ENCODE results near the gene S100A9. TPM values are rescaled to one million over a fixed set of nuclear protein-coding genes. Genes with fewer than 3 reads are reported as not detected.
"Not testable (repeated sequence)": the region's sequence is repeated elsewhere in the genome, so short reads cannot be mapped to it uniquely, and the experiment has no call there.

S100A9 gene
- 0.59 TPM for polyA plus RNA-seq (2012; ENCODE audit: missing spikeins)

DNA sequence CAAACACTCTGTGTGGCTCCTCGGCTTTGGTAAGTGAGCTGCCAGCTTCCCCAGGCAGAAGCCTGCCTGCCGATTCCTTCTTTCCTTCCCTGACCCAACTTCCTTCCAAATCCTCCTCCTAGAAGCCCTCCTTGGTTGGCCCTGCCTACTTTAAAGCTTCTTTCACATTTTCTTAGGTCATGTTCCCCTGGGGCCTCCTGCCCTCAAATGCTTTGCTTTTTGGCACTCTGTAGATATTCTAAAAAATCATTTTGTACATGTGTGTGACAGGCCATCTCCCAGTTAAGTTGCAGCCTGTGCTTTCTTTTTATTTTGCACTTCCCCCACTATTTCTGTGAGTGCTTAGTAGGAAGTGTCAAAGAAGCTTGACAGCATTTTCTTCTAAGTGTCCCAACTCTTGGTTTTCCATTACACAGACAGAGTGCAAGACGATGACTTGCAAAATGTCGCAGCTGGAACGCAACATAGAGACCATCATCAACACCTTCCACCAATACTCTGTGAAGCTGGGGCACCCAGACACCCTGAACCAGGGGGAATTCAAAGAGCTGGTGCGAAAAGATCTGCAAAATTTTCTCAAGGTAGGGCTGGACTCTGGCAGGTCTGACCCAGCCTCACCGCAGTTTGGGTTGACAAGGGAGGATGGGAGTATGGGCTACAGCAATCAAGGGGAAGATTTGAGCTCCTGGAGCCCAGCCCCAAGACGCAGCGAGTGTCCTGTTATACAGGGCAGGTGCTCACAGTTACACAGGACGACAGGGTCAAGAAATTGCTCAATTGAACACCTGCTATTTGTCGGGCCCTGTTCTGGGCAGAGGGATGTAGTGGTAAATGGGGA is at the start of gene S100A9:
S100A9 (plus strand) TSS at position 2 of the 838 bp plus-strand sequence; CDS start at position 432, 430 bp downstream.
- TF ChIP-seq POLR2A (IDR thresholded peaks at IDR 0.05; ENCODE audit: low read depth, low read length) (no peak), POLR2AphosphoS5 (IDR thresholded peaks at IDR 0.05; ENCODE audit: low read depth, low read length) (no peak), TAF1 (IDR thresholded peaks at IDR 0.05; ENCODE audit: borderline replicate concordance, low read depth, low read length) (no peak)
- DNase-seq (ENCODE audit: insufficient read length) (no peak), FAIRE-seq (no peak)

DNA sequence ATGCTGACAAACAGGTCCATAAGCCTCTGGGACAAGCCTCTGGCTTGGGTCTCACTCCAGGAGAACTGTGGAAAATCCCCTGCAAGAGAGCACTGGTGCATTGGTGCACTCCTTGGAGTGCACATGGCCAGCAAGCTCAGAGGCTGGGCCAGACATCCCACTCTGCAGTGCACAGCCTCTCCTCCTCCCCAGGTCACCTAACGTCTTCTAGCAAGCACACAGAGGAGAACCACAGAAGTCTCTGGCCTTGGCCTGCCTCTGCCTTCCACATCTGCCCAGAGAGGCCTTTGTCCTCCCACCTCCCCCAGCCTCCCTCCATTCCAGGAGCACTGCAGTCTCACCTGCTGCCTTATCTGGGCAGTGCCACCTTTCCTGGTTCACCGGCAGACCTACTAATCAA is 49.1 kb upstream of the S100A9 start:
- FAIRE-seq (no peak), DNase-seq (ENCODE audit: insufficient read length) (no peak)
- TF ChIP-seq POLR2AphosphoS5 (IDR thresholded peaks at IDR 0.05; ENCODE audit: low read depth, low read length), result no peak
- no peak for TF ChIP-seq TAF1 (IDR thresholded peaks at IDR 0.05; ENCODE audit: borderline replicate concordance, low read depth, low read length)

DNA sequence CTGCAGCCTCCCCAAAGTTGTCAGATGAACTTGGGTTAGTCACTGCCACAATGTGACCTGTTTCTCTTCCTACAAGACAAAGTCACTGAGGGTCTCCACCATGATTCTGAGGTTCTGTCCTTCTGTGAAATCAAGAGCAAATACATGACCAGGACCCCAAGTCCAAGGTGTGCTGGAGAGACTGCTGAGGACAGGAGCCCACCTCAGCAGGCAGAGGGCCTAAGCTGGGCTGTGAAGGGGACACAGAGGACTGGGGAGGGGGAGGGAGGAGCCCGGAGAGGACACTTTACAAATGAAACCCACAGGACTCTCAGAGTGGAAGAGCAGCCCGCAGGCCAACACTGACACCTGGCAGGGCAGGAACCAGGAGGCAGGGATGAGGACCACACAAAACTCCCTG is 48.2 kb upstream of the S100A9 start:
- no peak for FAIRE-seq
- DNase-seq (ENCODE audit: insufficient read length), result no peak
- TF ChIP-seq POLR2A (IDR thresholded peaks at IDR 0.05; ENCODE audit: low read depth, low read length) (no peak), TAF1 (IDR thresholded peaks at IDR 0.05; ENCODE audit: borderline replicate concordance, low read depth, low read length) (no peak), POLR2AphosphoS5 (IDR thresholded peaks at IDR 0.05; ENCODE audit: low read depth, low read length) (no peak)

DNA sequence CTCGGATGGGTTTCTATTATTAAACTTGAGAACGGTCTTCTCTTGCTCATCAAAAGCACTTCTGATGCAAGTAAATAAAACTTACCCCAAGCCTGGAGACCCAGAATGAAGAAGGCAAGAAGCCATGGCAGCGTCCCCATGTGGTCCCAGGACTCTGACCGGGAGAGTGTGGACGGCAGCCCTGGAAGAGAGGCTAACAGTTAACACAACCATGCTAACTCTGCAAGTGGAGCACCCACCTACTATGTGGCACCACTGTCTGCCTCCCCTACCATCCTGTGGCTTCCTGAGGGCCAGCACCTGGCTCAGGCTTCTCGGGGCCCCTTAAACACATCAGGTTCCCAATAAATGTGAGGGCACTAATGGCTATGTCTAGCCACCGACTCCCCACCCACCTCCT is 47.1 kb upstream of the S100A9 start:
- FAIRE-seq, result no peak
- TF ChIP-seq POLR2A (IDR thresholded peaks at IDR 0.05; ENCODE audit: low read depth, low read length), result no peak
- TF ChIP-seq POLR2AphosphoS5 (IDR thresholded peaks at IDR 0.05; ENCODE audit: low read depth, low read length), result no peak
- TF ChIP-seq TAF1 (IDR thresholded peaks at IDR 0.05; ENCODE audit: borderline replicate concordance, low read depth, low read length), result no peak
- no peak for DNase-seq (ENCODE audit: insufficient read length)

DNA sequence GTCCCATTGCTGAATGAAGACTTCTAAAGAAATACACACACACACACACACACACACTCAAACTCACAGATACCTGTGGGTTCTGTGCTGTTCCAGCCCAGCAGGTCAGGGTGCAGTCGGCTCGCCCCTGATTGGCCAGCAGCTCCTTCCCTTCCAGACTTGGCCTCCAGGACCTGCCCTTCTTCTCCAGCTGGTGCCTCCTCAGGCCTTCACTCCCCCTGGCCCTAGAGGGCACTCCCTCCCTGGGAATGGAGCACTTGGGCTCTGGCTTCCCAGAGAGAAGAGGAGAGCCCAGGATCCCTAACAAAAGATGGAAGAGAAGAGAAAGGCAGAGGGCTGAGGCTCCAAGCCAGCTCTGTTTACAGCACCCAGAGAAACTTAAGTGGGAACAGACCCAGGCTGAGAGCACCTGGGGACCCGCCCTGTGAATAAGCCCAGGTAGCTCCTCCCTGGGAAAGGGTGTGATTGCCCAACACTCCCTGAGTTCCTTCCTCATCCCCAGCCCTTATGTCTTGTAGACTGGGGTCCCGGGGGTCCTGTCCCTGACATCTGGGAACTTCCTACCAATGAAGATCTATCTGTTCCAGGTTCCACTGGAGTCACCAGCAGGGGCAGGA is 45.0 kb upstream of the S100A9 start, which contains the start of gene PGLYRP3:
PGLYRP3 (minus strand) TSS at position 383 of the 617 bp plus-strand sequence. CDS start 2,287 bp downstream, outside the sequence.
- no peak for FAIRE-seq
- TF ChIP-seq POLR2AphosphoS5 (IDR thresholded peaks at IDR 0.05; ENCODE audit: low read depth, low read length), result no peak
- no peak for TF ChIP-seq POLR2A (IDR thresholded peaks at IDR 0.05; ENCODE audit: low read depth, low read length)
- no peak for TF ChIP-seq TAF1 (IDR thresholded peaks at IDR 0.05; ENCODE audit: borderline replicate concordance, low read depth, low read length)
- no peak for DNase-seq (ENCODE audit: insufficient read length)

DNA sequence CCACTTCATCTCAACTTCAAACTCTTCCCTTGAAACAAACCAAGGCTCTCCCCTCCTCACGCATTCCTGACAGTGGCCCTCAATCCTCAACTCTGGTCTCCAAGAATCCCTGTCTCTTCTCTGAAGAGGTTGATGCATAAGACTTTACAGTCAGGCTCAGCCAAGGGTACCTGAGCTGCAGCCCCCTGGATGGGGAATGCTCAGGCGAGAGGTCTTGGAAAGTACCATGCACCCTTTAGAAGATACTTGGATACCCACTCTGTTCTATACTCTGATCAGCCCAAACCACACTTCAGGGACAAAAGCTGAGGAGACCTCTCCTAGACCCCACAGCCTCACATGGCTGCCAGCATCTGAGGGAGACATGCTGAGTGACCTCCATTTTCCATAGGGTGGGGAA is 44.4 kb upstream of the S100A9 start:
- DNase-seq (ENCODE audit: insufficient read length), result no peak
- TF ChIP-seq TAF1 (IDR thresholded peaks at IDR 0.05; ENCODE audit: borderline replicate concordance, low read depth, low read length) (no peak), POLR2A (IDR thresholded peaks at IDR 0.05; ENCODE audit: low read depth, low read length) (no peak), POLR2AphosphoS5 (IDR thresholded peaks at IDR 0.05; ENCODE audit: low read depth, low read length) (no peak)
- no peak for FAIRE-seq

DNA sequence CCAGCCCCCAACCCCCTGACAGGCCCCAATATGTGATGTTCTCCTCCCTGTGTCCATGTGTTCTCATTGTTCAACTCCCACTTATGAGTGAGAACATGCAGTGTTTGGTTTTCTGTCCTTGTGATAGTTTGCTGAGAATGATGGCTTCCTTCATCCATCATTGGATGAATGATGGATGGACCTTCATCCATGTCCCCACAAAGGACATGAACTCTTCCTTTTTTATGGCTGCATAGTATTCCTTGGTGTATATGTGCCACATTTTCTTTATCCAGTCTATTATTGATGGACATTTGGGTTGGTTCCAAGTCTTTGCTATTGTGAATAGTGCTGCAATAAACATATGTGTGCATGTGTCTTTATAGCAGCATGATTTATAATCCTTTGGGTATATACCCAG is 43.3 kb upstream of the S100A9 start:
- not testable (repeated sequence) for DNase-seq (ENCODE audit: insufficient read length)

DNA sequence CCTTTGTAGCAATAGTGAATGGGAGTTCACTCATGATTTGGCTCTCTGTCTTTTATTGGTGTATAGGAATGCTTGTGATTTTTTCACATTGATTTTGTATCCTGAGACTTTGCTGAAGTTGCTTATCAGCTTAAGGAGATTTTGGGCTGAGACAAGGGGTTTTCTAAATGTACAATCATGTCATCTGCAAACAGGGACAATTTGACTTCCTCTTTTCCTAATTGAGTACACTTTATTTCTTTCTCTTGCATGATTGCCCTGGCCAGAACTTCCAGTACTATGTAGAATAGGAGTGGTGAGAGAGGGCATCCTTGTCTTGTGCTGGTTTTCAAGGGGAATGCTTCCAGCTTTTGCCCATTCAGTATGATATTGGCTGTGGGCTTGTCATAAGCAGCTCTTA is 41.6 kb upstream of the S100A9 start:
- not testable (repeated sequence) for FAIRE-seq; DNase-seq (ENCODE audit: insufficient read length)

More for the DNA sequence above, 43.3 kb upstream of the S100A9 start:
- not testable (repeated sequence) for FAIRE-seq

DNA sequence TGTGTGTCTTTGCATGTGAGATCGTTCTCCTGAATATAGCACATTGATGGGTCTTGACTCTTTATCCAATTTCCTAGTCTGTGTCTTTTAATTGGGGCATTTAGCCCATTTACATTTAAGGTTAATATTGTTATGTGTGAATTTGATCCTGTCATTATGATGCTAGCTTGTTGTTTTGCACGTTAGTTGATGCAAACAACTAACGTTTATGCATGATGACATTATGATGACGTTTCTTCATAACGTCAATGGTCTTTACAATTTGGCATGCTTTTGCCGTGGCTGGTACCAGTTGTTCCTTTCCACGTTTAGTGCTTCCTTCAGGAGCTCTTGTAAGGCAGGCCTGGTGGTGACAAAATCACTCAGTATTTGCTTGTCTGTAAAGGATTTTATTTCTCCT is 39.5 kb upstream of the S100A9 start:
- not testable (repeated sequence) for DNase-seq (ENCODE audit: insufficient read length); FAIRE-seq

DNA sequence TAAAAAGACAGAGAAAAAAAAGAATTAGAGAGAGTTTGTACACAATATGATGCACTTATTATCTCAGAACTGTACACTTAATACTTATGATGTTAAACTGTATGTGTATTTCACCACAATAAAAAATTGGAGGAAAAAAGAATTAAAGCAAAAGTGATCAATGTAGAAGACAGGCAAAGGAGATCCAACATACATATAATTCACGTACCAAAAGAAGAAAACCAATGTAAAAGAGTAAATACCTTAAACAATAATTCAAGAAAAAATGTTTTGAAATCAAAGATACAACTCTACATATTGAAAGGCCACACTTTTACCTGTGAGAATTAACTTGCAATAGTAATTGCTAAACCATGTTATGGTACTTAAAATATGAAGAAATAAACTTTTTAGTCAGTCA is 35.1 kb upstream of the S100A9 start:
- no peak for FAIRE-seq
- no peak for DNase-seq (ENCODE audit: insufficient read length)
- TF ChIP-seq POLR2AphosphoS5 (IDR thresholded peaks at IDR 0.05; ENCODE audit: low read depth, low read length) (no peak), TAF1 (IDR thresholded peaks at IDR 0.05; ENCODE audit: borderline replicate concordance, low read depth, low read length) (no peak), POLR2A (IDR thresholded peaks at IDR 0.05; ENCODE audit: low read depth, low read length) (no peak)

DNA sequence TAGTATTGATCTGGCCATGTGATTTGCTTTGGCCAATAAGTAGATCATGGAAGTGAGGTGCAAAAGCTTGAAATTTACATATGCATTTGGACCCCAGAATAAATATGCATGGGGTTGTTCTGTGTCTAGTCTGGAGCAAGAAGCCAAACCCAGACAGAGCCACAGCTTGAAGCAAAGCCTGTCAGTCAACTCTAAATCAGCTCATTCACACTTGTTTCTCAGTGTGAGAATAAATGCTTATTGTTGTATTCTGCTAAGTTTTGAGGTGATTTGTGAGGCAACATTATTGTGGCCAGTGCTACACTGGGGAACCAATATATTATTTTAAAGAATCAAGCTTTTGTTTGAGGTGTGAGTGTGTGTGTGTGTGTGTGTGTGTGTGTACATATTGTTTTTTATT is 32.7 kb upstream of the S100A9 start:
- no peak for FAIRE-seq
- DNase-seq (ENCODE audit: insufficient read length), result no peak
- TF ChIP-seq POLR2AphosphoS5 (IDR thresholded peaks at IDR 0.05; ENCODE audit: low read depth, low read length) (no peak), TAF1 (IDR thresholded peaks at IDR 0.05; ENCODE audit: borderline replicate concordance, low read depth, low read length) (no peak), POLR2A (IDR thresholded peaks at IDR 0.05; ENCODE audit: low read depth, low read length) (no peak)

DNA sequence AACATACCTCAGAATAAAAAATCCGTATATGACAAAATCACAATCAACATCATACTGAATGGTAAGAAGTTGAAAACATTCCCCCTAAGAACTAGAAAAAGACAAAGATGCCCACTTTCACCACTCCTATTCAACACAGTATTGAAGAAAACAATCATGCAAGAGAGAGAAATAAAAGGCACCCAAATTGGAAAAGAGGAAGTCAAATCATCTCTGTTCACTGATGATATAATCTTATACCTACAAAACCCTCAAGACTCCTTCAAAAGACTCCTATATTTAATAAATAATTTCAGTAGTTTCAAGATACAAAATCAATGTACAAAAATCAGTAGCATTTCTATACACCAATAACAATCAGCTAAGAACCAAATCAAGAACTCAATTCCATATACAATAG is 23.8 kb upstream of the S100A9 start:
- TF ChIP-seq POLR2AphosphoS5 (IDR thresholded peaks at IDR 0.05; ENCODE audit: low read depth, low read length) (no peak), TAF1 (IDR thresholded peaks at IDR 0.05; ENCODE audit: borderline replicate concordance, low read depth, low read length) (no peak), POLR2A (IDR thresholded peaks at IDR 0.05; ENCODE audit: low read depth, low read length) (no peak)
- DNase-seq (ENCODE audit: insufficient read length) (no peak), FAIRE-seq (no peak)
